Large intestine (tissue), 3 donors: Measurements from ENCODE around the gene RARB. TPM values are rescaled to one million over a fixed set of nuclear protein-coding genes. Genes with fewer than 3 reads are reported as not detected.

ENCODE experiments used
- DNase-seq, 2 donors: peaks; one replicate each; pipeline versions ENCODE4 v3.0.0 to v3.0.0-alpha.2; 2013
- H3K27ac ChIP-seq: one replicate; pipeline ENCODE4 v1.5.1; 2013; ENCODE audit warnings: low read length
- H3K27me3 ChIP-seq: 2 replicates; pipeline ENCODE4 v1.6.1; 2013; ENCODE audit warnings: low read length; ENCODE audit not compliant: control insufficient read depth, insufficient read depth
- H3K36me3 ChIP-seq: 2 replicates; pipeline ENCODE4 v1.6.1; 2013; ENCODE audit warnings: low read length; ENCODE audit not compliant: control insufficient read depth, insufficient read depth
- H3K4me1 ChIP-seq: one replicate; pipeline ENCODE4 v1.6.1; 2013; ENCODE audit warnings: low read length; ENCODE audit not compliant: control insufficient read depth, insufficient read depth
- H3K4me3 ChIP-seq: one replicate; pipeline ENCODE4 v1.5.1; 2013; ENCODE audit warnings: low read length
- H3K9me3 ChIP-seq: one replicate; pipeline ENCODE4 v1.6.1; 2013; ENCODE audit warnings: mild to moderate bottlenecking, low read depth, low read length, moderate library complexity; ENCODE audit not compliant: control insufficient read depth
- WGBS: methylation state at CpG from one replicate; pipeline ENCODE4 v1.1.5; 2013; ENCODE audit warnings: low lambda C conversion rate; ENCODE audit not compliant: insufficient coverage; 5-methylcytosine and 5-hydroxymethylcytosine counted together
- polyA plus RNA-seq: library from polyadenylated mRNA; unstranded; fragments of 120-200 nt; gene quantifications from one replicate; pipeline ENCODE4 v1.2.1, GENCODE V29; 2013

Gene RARB
- polyA plus RNA-seq, 1 donor: 9.1 TPM

- Histone ChIP-seq H3K9me3 (no peaks in the 10 kb centered on the region), H3K36me3 (no peaks in the 10 kb centered on the region), H3K4me3 (no peak overlapping the region), H3K27ac (no peak overlapping the region), H3K27me3 (no peaks in the 10 kb centered on the region), H3K4me1 (peaks cover 4% of the 10 kb centered on the region)
- WGBS: no CpG with 5 or more reads among the region's 1 CpG
- no peak for DNase-seq
Observed at GRCh38 chr3:25481386-25481785, 53.3 kb downstream of the RARB start.

GRCh38 chr3:25483456-25483855, 55.4 kb downstream of the RARB start:
- H3K27ac ChIP-seq: peak overlapping the region; percentile 47
- WGBS: no CpG with 5 or more reads among the region's 1 CpG

GRCh38 chr3:25485673-25486072, 57.6 kb downstream of the RARB start:
- no CpG with 5 or more reads among the region's 3 CpGs for WGBS
- H3K27ac ChIP-seq: no peak overlapping the region
- peaks cover 4% of the 10 kb centered on the region for H3K4me1 ChIP-seq
- H3K36me3 ChIP-seq: no peaks in the 10 kb centered on the region
- H3K27me3 ChIP-seq: no peaks in the 10 kb centered on the region
- H3K9me3 ChIP-seq: no peaks in the 10 kb centered on the region
- DNase-seq: no peak
- H3K4me3 ChIP-seq: no peak overlapping the region

More at GRCh38 chr3:25483456-25483855, 55.4 kb downstream of the RARB start:
- no peaks in the 10 kb centered on the region for H3K9me3 ChIP-seq
- H3K4me1 ChIP-seq: peaks cover 4% of the 10 kb centered on the region
- peak; percentile 24 to 77 for DNase-seq
- H3K4me3 ChIP-seq: no peak overlapping the region
- H3K36me3 ChIP-seq: no peaks in the 10 kb centered on the region
- no peaks in the 10 kb centered on the region for H3K27me3 ChIP-seq

- Histone ChIP-seq H3K27ac (no peak overlapping the region), H3K9me3 (no peaks in the 10 kb centered on the region), H3K4me1 (peaks cover 4% of the 10 kb centered on the region), H3K27me3 (no peaks in the 10 kb centered on the region), H3K36me3 (no peaks in the 10 kb centered on the region), H3K4me3 (no peak overlapping the region)
- WGBS: 100% methylated on average over 2 of the region's 6 CpGs
- DNase-seq: no peak
Observed at GRCh38 chr3:25486932-25487331, 58.9 kb downstream of the RARB start.

GRCh38 chr3:25489858-25490593, 62.0 kb downstream of the RARB start:
- Histone ChIP-seq H3K4me1 (no peaks in the 10 kb centered on the region), H3K36me3 (no peaks in the 10 kb centered on the region), H3K4me3 (no peak overlapping the region), H3K27me3 (no peaks in the 10 kb centered on the region), H3K9me3 (peaks cover 8% of the 10 kb centered on the region), H3K27ac (no peak overlapping the region)
- WGBS: 50% methylated on average over 2 of the region's 7 CpGs
- no peak for DNase-seq

- DNase-seq: no peak
- H3K27me3 ChIP-seq: no peaks in the 10 kb centered on the region
- no peak overlapping the region for H3K27ac ChIP-seq
- 72% methylated on average over 3 of the region's 3 CpGs for WGBS
- H3K4me3 ChIP-seq: no peak overlapping the region
- no peaks in the 10 kb centered on the region for H3K4me1 ChIP-seq
- no peaks in the 10 kb centered on the region for H3K36me3 ChIP-seq
- peaks cover 8% of the 10 kb centered on the region for H3K9me3 ChIP-seq
Observed at GRCh38 chr3:25493246-25493645, 65.2 kb downstream of the RARB start.

- H3K4me1 ChIP-seq: no peaks in the 10 kb centered on the region
- peaks cover 8% of the 10 kb centered on the region for H3K9me3 ChIP-seq
- no peaks in the 10 kb centered on the region for H3K36me3 ChIP-seq
- H3K27ac ChIP-seq: no peak overlapping the region
- no peak overlapping the region for H3K4me3 ChIP-seq
- WGBS: 67% methylated on average over 1 of the region's 1 CpG
- no peak for DNase-seq
- H3K27me3 ChIP-seq: no peaks in the 10 kb centered on the region
Observed at GRCh38 chr3:25493786-25494185, 65.7 kb downstream of the RARB start.

- no peaks in the 10 kb centered on the region for H3K27me3 ChIP-seq
- peaks cover 8% of the 10 kb centered on the region for H3K9me3 ChIP-seq
- H3K4me3 ChIP-seq: no peak overlapping the region
- no peak overlapping the region for H3K27ac ChIP-seq
- H3K4me1 ChIP-seq: no peaks in the 10 kb centered on the region
- H3K36me3 ChIP-seq: no peaks in the 10 kb centered on the region
- DNase-seq: no peak
- no CpG with 5 or more reads among the region's 1 CpG for WGBS
Observed at GRCh38 chr3:25495304-25495703, 67.2 kb downstream of the RARB start.

- peaks cover 8% of the 10 kb centered on the region for H3K9me3 ChIP-seq
- no peaks in the 10 kb centered on the region for H3K4me1 ChIP-seq
- no peak overlapping the region for H3K4me3 ChIP-seq
- H3K27me3 ChIP-seq: no peaks in the 10 kb centered on the region
- DNase-seq: no peak
- 100% methylated on average over 1 of the region's 5 CpGs for WGBS
- H3K36me3 ChIP-seq: no peaks in the 10 kb centered on the region
- no peak overlapping the region for H3K27ac ChIP-seq
Observed at GRCh38 chr3:25495726-25496253, 67.7 kb downstream of the RARB start.

- peaks cover 4% of the 10 kb centered on the region for H3K36me3 ChIP-seq
- H3K4me3 ChIP-seq: no peak overlapping the region
- H3K27ac ChIP-seq: no peak overlapping the region
- H3K27me3 ChIP-seq: no peaks in the 10 kb centered on the region
- H3K9me3 ChIP-seq: peaks cover 8% of the 10 kb centered on the region
- WGBS: 93% methylated on average over 3 of the region's 10 CpGs
- H3K4me1 ChIP-seq: no peaks in the 10 kb centered on the region
- DNase-seq: no peak
Observed at GRCh38 chr3:25497096-25497495, 69.0 kb downstream of the RARB start.

- Histone ChIP-seq H3K27ac (no peak overlapping the region), H3K4me1 (no peaks in the 10 kb centered on the region), H3K36me3 (peaks cover 8% of the 10 kb centered on the region), H3K4me3 (no peak overlapping the region), H3K9me3 (no peaks in the 10 kb centered on the region), H3K27me3 (no peaks in the 10 kb centered on the region)
- DNase-seq: no peak
- WGBS: 100% methylated on average over 2 of the region's 5 CpGs
Observed at GRCh38 chr3:25500706-25501210, 72.7 kb downstream of the RARB start.
